Uterus (tissue), 4 donors: ENCODE measurements around the gene MS4A5. TPM values are rescaled to one million over a fixed set of nuclear protein-coding genes. Genes with fewer than 3 reads are reported as not detected.
"Not testable (repeated sequence)": the region's sequence is repeated elsewhere in the genome, so short reads cannot be mapped to it uniquely, and the experiment has no call there.

ENCODE experiments used
- DNase-seq, 2 donors: peaks; one replicate each; pipeline ENCODE4 v3.0.0-alpha.2; 2019 to 2020
- H3K27ac ChIP-seq, 2 donors: fragments of 200-600 bp; sonication (generic); 1 replicate in 1 of 2; 2 replicates in 1 of 2; pipeline ENCODE4 v1.5.1; 2016 to 2018
- H3K27me3 ChIP-seq, 2 donors: fragments of 200-600 bp; sonication (generic); one replicate each; pipeline ENCODE4 v1.5.1; 2018 to 2019; ENCODE audit warnings: control low read depth in 1 of 2
- H3K36me3 ChIP-seq, 2 donors: fragments of 200-600 bp; sonication (generic); one replicate each; pipeline ENCODE4 v1.5.1; 2019; ENCODE audit warnings: control low read depth in 1 of 2
- H3K4me1 ChIP-seq, 2 donors: fragments of 200-600 bp; sonication (generic); one replicate each; pipeline ENCODE4 v1.5.1; 2018 to 2019; ENCODE audit warnings: control low read depth in 1 of 2
- H3K4me3 ChIP-seq, 2 donors: fragments of 200-600 bp; sonication (generic); 1 replicate in 1 of 2; 2 replicates in 1 of 2; pipeline ENCODE4 v1.5.1; 2018 to 2019; ENCODE audit warnings: mild to moderate bottlenecking in 1 of 2
- H3K9me3 ChIP-seq, 2 donors: fragments of 200-600 bp; sonication (generic); one replicate each; pipeline ENCODE4 v1.5.1; 2019; ENCODE audit warnings: control low read depth in 1 of 2
- POLR2A ChIP-seq, 2 donors: fragments of 450-650 bp; IDR thresholded peaks; one replicate each; pipeline ENCODE4 v1.6.1; 2016; ENCODE audit warnings: antibody characterized with exemption in 2 of 2, mild to moderate bottlenecking in 1 of 2, moderate library complexity in 1 of 2
- intact Hi-C: fragments of 100-400 bp; cut with DNase I; formaldehyde crosslinking; loops from one replicate; pipeline ENCODE4 v1.15.1; 2023; ENCODE audit warnings: low total_unique reads
- total RNA-seq, 4 donors: library from RNA; depleted of rRNA in 3 of 4; stranded (reverse); fragments of >200 nt in 3 of 4; gene quantifications; one replicate each; pipeline versions ENCODE4 v1.1.0 to v1.2.4, GENCODE V29; 2014 to 2023
- TF ChIP-seq, protein P1 (sequence below), 4 experiments: fragments of 200-600 bp in 2 of 4; fragments of 450-650 bp in 2 of 4; sonication (generic) in 2 of 4; IDR thresholded peaks; one replicate each; pipeline ENCODE4 v1.5.1; 2016 to 2019; ENCODE audit warnings: antibody characterized with exemption in 4 of 4, mild to moderate bottlenecking in 2 of 4, moderate library complexity in 1 of 4
- donor health status: DM: yes; HTN: yes; CAD: no.

Gene MS4A5
- total RNA-seq, 4 donors from 2014 or later, result not detected

DNA sequence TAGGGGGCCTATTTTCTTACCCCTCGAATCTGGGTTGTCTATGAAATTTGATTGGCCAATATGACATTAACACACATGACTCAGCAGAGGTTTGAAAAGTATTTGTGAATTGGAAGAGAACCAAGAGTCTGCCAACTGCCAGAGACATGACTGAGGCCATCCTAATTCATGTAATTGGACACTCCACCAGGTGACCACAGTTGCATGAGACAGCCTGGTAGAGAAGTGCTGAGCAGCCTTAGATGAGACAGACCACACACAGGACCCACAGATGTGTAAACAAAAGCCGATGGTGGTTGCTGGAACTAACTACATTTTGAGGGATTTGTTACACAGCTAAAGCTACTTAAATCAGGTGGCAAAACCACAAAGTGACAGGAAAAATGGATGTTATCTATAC, 855 bp upstream of the MS4A5 start:
- Histone ChIP-seq H3K9me3 (no peaks in the 10 kb centered on the region), H3K27ac (no peak overlapping the region), H3K4me3 (no peak overlapping the region), H3K27me3 (no peaks in the 10 kb centered on the region), H3K36me3 (no peaks in the 10 kb centered on the region), H3K4me1 (no peaks in the 10 kb centered on the region)
- no peak for TF ChIP-seq POLR2A (IDR thresholded peaks at IDR 0.05)
- TF ChIP-seq, protein P1, sequence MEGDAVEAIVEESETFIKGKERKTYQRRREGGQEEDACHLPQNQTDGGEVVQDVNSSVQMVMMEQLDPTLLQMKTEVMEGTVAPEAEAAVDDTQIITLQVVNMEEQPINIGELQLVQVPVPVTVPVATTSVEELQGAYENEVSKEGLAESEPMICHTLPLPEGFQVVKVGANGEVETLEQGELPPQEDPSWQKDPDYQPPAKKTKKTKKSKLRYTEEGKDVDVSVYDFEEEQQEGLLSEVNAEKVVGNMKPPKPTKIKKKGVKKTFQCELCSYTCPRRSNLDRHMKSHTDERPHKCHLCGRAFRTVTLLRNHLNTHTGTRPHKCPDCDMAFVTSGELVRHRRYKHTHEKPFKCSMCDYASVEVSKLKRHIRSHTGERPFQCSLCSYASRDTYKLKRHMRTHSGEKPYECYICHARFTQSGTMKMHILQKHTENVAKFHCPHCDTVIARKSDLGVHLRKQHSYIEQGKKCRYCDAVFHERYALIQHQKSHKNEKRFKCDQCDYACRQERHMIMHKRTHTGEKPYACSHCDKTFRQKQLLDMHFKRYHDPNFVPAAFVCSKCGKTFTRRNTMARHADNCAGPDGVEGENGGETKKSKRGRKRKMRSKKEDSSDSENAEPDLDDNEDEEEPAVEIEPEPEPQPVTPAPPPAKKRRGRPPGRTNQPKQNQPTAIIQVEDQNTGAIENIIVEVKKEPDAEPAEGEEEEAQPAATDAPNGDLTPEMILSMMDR (IDR thresholded peaks at IDR 0.05), result no peak
- intact Hi-C loops, result no loop called here
- no peak for DNase-seq

DNA sequence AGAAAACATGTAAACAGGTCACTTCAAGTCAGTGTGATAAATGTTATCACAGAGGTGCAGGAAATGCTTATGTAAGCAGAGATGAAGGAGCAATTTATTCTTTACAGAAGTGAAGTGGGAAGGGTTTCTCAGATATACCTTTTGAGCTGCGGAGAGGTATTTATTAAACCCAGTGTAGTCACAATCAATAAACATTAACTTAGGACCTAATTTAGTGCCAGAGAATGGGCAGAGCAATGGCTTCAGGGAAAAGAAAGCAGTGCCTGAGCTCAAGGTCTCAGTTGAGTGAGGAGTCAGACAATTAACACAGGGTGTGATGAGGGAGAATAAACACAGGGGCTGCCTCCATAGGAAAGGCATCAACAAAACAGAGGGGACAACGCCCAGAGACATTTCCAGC, 1.9 kb downstream of the MS4A5 start:
- TF ChIP-seq, protein P1 (IDR thresholded peaks at IDR 0.05), result no peak
- TF ChIP-seq POLR2A (IDR thresholded peaks at IDR 0.05), result no peak
- Histone ChIP-seq H3K4me1 (no peaks in the 10 kb centered on the region), H3K4me3 (no peak overlapping the region), H3K27ac (no peak overlapping the region), H3K36me3 (no peaks in the 10 kb centered on the region), H3K27me3 (no peaks in the 10 kb centered on the region), H3K9me3 (no peaks in the 10 kb centered on the region)
- intact Hi-C loops, result no loop called here
- no peak for DNase-seq

DNA sequence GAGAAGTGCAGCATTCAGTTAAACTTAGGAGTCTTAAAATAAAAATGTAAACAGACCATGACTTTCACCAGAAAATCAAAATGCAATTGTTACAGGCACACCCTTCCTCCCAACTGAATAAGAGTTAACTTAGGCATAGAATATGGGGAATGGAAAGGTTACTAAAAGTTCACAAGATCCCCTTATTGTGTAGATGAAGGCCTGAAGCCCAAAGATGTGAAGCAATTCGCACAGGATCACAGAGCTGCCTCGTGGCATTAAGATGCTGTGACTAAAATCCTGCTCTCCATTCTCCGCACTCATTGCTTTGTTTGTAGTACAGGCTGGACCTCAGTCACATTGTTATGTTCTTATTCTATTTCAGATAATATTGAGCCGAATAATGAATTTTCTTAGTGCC, 4.0 kb downstream of the MS4A5 start:
- intact Hi-C loops, result no loop called here
- TF ChIP-seq POLR2A (IDR thresholded peaks at IDR 0.05), result no peak
- TF ChIP-seq, protein P1 (IDR thresholded peaks at IDR 0.05), result no peak
- no peak for DNase-seq

DNA sequence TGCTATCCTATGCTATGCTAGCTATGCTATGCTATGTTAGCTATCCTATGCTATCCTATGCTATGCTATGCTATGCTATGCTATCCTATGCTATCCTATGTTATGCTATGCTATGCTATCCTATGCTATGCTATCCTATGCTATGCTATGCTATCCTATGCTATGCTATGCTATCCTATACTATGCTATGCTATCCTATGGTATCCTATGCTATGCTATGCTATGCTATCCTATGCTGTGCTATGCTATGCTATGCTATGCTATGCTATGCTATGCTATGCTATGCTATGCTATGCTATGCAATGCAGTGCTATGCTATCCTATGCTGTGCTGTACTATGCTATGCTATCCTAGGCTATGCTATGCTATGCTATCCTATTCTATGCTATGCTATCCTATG, 17.7 kb downstream of the MS4A5 start:
- Histone ChIP-seq H3K4me3 (no peak overlapping the region), H3K36me3 (no peaks in the 10 kb centered on the region)
- TF ChIP-seq, protein P1 (IDR thresholded peaks at IDR 0.05), result no peak
- no peak for TF ChIP-seq POLR2A (IDR thresholded peaks at IDR 0.05)

More for the DNA sequence above, 4.0 kb downstream of the MS4A5 start:
- Histone ChIP-seq H3K27me3 (no peaks in the 10 kb centered on the region), H3K27ac (no peak overlapping the region), H3K36me3 (no peaks in the 10 kb centered on the region), H3K4me1 (no peaks in the 10 kb centered on the region), H3K9me3 (no peaks in the 10 kb centered on the region), H3K4me3 (no peak overlapping the region)

DNA sequence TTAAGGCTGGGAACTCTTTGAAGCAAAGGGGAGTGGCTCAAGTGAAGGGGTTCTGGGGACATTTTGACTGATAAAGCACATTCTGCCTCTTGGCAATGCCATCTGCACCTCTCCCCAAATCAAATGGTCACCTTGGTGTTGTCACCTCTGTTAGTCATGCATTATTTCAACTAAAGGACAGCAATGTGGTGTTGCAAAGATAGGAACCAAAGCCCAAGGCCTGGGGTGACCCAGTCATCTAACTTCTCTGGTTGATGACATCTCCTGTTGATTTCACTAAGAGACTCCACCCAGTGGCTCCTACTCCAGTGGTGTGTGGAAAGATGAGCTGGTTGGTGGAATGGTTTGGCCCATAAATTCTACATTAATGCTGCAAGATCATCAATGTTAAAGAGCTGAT, 18.5 kb downstream of the MS4A5 start:
- H3K4me1 ChIP-seq, result no peaks in the 10 kb centered on the region
- intact Hi-C loops, result no loop called here
- no peak overlapping the region for H3K4me3 ChIP-seq
- H3K27me3 ChIP-seq, result no peaks in the 10 kb centered on the region
- no peak for DNase-seq
- no peak overlapping the region for H3K27ac ChIP-seq
- TF ChIP-seq, protein P1 (IDR thresholded peaks at IDR 0.05), result no peak
- no peaks in the 10 kb centered on the region for H3K36me3 ChIP-seq
- no peaks in the 10 kb centered on the region for H3K9me3 ChIP-seq

More for the DNA sequence above, 17.7 kb downstream of the MS4A5 start:
- H3K27me3 ChIP-seq, result no peaks in the 10 kb centered on the region
- intact Hi-C loops, result no loop called here
- no peaks in the 10 kb centered on the region for H3K9me3 ChIP-seq
- no peak overlapping the region for H3K27ac ChIP-seq
- no peaks in the 10 kb centered on the region for H3K4me1 ChIP-seq
- DNase-seq, result no peak

DNA sequence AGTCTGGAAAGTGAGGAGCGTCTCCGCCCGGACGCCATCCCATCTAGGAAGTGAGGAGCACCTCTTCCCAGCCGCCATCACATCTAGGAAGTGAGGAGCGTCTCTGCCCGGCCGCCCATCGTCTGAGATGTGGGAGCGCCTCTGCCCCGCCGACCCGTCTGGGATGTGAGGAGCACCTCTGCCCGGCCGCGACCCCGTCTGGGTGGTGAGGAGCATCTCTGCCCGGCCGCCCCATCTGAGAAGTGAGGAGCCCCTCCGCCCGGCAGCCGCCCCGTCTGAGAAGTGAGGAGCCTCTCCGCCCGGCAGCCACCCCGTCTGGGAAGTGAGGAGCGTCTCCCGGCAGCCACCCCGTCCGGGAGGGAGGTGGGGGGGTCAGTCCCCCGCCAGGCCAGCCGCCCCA, 21.8 kb downstream of the MS4A5 start:
- H3K27ac ChIP-seq, H3K4me3 ChIP-seq, H3K4me1 ChIP-seq, H3K9me3 ChIP-seq, H3K36me3 ChIP-seq, DNase-seq, intact Hi-C loops, H3K27me3 ChIP-seq: not testable (repeated sequence)
